Activated naive CD4-positive, alpha-beta T cell treated with anti-CD3 and anti-CD28 coated beads for 36 hours (primary cell): ENCODE measurements around the gene DYNC1I1. TPM values are rescaled to one million over a fixed set of nuclear protein-coding genes. Genes with fewer than 3 reads are reported as not detected.

Source experiments
- CTCF ChIA-PET: fragments of 350-600 bp; sonication (Branson Sonifier 250); formaldehyde crosslinking; loops from one replicate; lab custom pipeline; 2021; ENCODE audit warnings: antibody characterized with exemption; lab: Charles Lee
- DNase-seq: peaks from one replicate; pipeline ENCODE4 v3.0.0-alpha.2; 2020
- H3K27ac Mint-ChIP-seq: one replicate; pipeline ENCODE4 v1.8.0; 2021; ENCODE audit warnings: mild to moderate bottlenecking, mixed read lengths
- H3K27me3 Mint-ChIP-seq: one replicate; pipeline ENCODE4 v1.8.0; 2021; ENCODE audit warnings: low read depth, mixed read lengths
- H3K36me3 Mint-ChIP-seq: one replicate; pipeline ENCODE4 v1.8.0; 2021; ENCODE audit warnings: low read depth, mixed read lengths
- H3K4me1 Mint-ChIP-seq: one replicate; pipeline ENCODE4 v1.8.0; 2021; ENCODE audit warnings: low read depth, mixed read lengths
- H3K4me3 Mint-ChIP-seq: one replicate; pipeline ENCODE4 v1.8.0; 2021; ENCODE audit warnings: mild to moderate bottlenecking, moderate library complexity, mixed read lengths
- H3K9me3 Mint-ChIP-seq: one replicate; pipeline ENCODE4 v1.8.0; 2021; ENCODE audit warnings: mixed read lengths
- intact Hi-C: fragments of 100-400 bp; cut with micrococcal nuclease; formaldehyde crosslinking; loops from one replicate; pipeline ENCODE4 v1.15.1; 2023
- total RNA-seq, 2 experiments: library from RNA; stranded (reverse); gene quantifications; one replicate each; pipeline ENCODE4 v1.2.3, GENCODE V29; 2021

DYNC1I1 gene
- total RNA-seq, 2 experiments from 2014 or later, result not detected

- intact Hi-C loops, result no loop called here
- CTCF ChIA-PET, result no interaction called here
- H3K4me1 Mint-ChIP-seq, result no peaks in the 10 kb centered on the region
- no peaks in the 10 kb centered on the region for H3K9me3 Mint-ChIP-seq
- no peak for DNase-seq
- no peak overlapping the region for H3K27ac Mint-ChIP-seq
- H3K27me3 Mint-ChIP-seq, result peaks cover 11% of the 10 kb centered on the region
- H3K36me3 Mint-ChIP-seq, result no peaks in the 10 kb centered on the region
- H3K4me3 Mint-ChIP-seq, result no peak overlapping the region
Measured at GRCh38 chr7:96055717-96056116, 283.4 kb downstream of the DYNC1I1 start.

- CTCF ChIA-PET, result no interaction called here
- H3K27me3 Mint-ChIP-seq, result peaks cover 27% of the 10 kb centered on the region
- no peaks in the 10 kb centered on the region for H3K9me3 Mint-ChIP-seq
- DNase-seq, result no peak
- no peak overlapping the region for H3K4me3 Mint-ChIP-seq
- intact Hi-C loops, result no loop called here
- no peak overlapping the region for H3K27ac Mint-ChIP-seq
- no peaks in the 10 kb centered on the region for H3K4me1 Mint-ChIP-seq
- no peaks in the 10 kb centered on the region for H3K36me3 Mint-ChIP-seq
Measured at GRCh38 chr7:96059075-96059474, 286.7 kb downstream of the DYNC1I1 start.

- Mint-ChIP-seq H3K27ac (no peak overlapping the region), H3K4me3 (no peak overlapping the region), H3K9me3 (no peaks in the 10 kb centered on the region), H3K4me1 (no peaks in the 10 kb centered on the region), H3K36me3 (no peaks in the 10 kb centered on the region), H3K27me3 (peaks cover 34% of the 10 kb centered on the region)
- no peak for DNase-seq
- intact Hi-C loops, result no loop called here
- CTCF ChIA-PET, result no interaction called here
Measured at GRCh38 chr7:96061009-96061408, 288.7 kb downstream of the DYNC1I1 start.

- Mint-ChIP-seq H3K9me3 (no peaks in the 10 kb centered on the region), H3K27me3 (peaks cover 36% of the 10 kb centered on the region), H3K27ac (no peak overlapping the region), H3K4me1 (no peaks in the 10 kb centered on the region), H3K36me3 (no peaks in the 10 kb centered on the region), H3K4me3 (no peak overlapping the region)
- no peak for DNase-seq
- CTCF ChIA-PET, result no interaction called here
- intact Hi-C loops, result no loop called here
Measured at GRCh38 chr7:96061844-96062243, 289.5 kb downstream of the DYNC1I1 start.

- Mint-ChIP-seq H3K27ac (no peak overlapping the region), H3K4me3 (no peak overlapping the region), H3K9me3 (no peaks in the 10 kb centered on the region), H3K4me1 (no peaks in the 10 kb centered on the region), H3K27me3 (peaks cover 28% of the 10 kb centered on the region), H3K36me3 (no peaks in the 10 kb centered on the region)
- CTCF ChIA-PET, result no interaction called here
- no peak for DNase-seq
- intact Hi-C loops, result no loop called here
Measured at GRCh38 chr7:96067321-96067720, 295.0 kb downstream of the DYNC1I1 start.

- Mint-ChIP-seq H3K27me3 (peaks cover 21% of the 10 kb centered on the region), H3K27ac (no peak overlapping the region), H3K36me3 (no peaks in the 10 kb centered on the region), H3K4me1 (no peaks in the 10 kb centered on the region), H3K9me3 (no peaks in the 10 kb centered on the region), H3K4me3 (no peak overlapping the region)
- no peak for DNase-seq
- intact Hi-C loops, result no loop called here
- CTCF ChIA-PET, result no interaction called here
Measured at GRCh38 chr7:96069401-96069800, 297.0 kb downstream of the DYNC1I1 start.

- CTCF ChIA-PET, result interaction anchor here (0.6 to 2.4 kb wide), 2 partner anchors 953 to 1088 kb away, joined by 4 to 13 read pairs; no protein-coding TSS in a partner anchor
- intact Hi-C loops, result loop anchor here (1.0 to 10.0 kb wide), 5 partner anchors 158 to 952 kb away; no protein-coding TSS in a partner anchor
- H3K27me3 Mint-ChIP-seq, result peaks cover 27% of the 10 kb centered on the region
- no peak overlapping the region for H3K27ac Mint-ChIP-seq
- H3K36me3 Mint-ChIP-seq, result no peaks in the 10 kb centered on the region
- peaks cover 2% of the 10 kb centered on the region for H3K4me1 Mint-ChIP-seq
- no peak overlapping the region for H3K4me3 Mint-ChIP-seq
- H3K9me3 Mint-ChIP-seq, result no peaks in the 10 kb centered on the region
- DNase-seq, result no peak
Measured at GRCh38 chr7:96074871-96075270, 302.5 kb downstream of the DYNC1I1 start.

GRCh38 chr7:96075510-96076349, 303.4 kb downstream of the DYNC1I1 start:
- no peaks in the 10 kb centered on the region for H3K36me3 Mint-ChIP-seq

GRCh38 chr7:96076350-96076707, 304.0 kb downstream of the DYNC1I1 start:
- intact Hi-C loops, result loop anchor here (5.0 to 10.0 kb wide), 2 partner anchors 428 to 801 kb away; no protein-coding TSS in a partner anchor
- CTCF ChIA-PET, result interaction anchor here (0.9 to 2.4 kb wide), 3 partner anchors 951 to 953 kb away, joined by 3 to 13 read pairs (median 8); no protein-coding TSS in a partner anchor
- Mint-ChIP-seq H3K27ac (no peak overlapping the region), H3K27me3 (peaks cover 29% of the 10 kb centered on the region), H3K4me3 (peak overlapping the region; percentile 71), H3K9me3 (no peaks in the 10 kb centered on the region), H3K4me1 (peaks cover 2% of the 10 kb centered on the region), H3K36me3 (no peaks in the 10 kb centered on the region)
- DNase-seq, result no peak

More at GRCh38 chr7:96075510-96076349, 303.4 kb downstream of the DYNC1I1 start:
- H3K27ac Mint-ChIP-seq, result no peak overlapping the region
- intact Hi-C loops, result loop anchor here (1.0 to 10.0 kb wide), 5 partner anchors 159 to 952 kb away; no protein-coding TSS in a partner anchor
- DNase-seq, result peak; percentile 58
- H3K4me1 Mint-ChIP-seq, result peaks cover 2% of the 10 kb centered on the region
- H3K27me3 Mint-ChIP-seq, result peaks cover 30% of the 10 kb centered on the region
- CTCF ChIA-PET, result interaction anchor here (0.6 to 2.4 kb wide), 3 partner anchors 952 to 1088 kb away, joined by 3 to 13 read pairs (median 4); no protein-coding TSS in a partner anchor
- H3K4me3 Mint-ChIP-seq, result peak overlapping the region; percentile 71
- no peaks in the 10 kb centered on the region for H3K9me3 Mint-ChIP-seq

- CTCF ChIA-PET, result no interaction called here
- intact Hi-C loops, result no loop called here
- Mint-ChIP-seq H3K4me1 (peaks cover 4% of the 10 kb centered on the region), H3K27me3 (peaks cover 24% of the 10 kb centered on the region), H3K36me3 (no peaks in the 10 kb centered on the region), H3K27ac (no peak overlapping the region), H3K9me3 (no peaks in the 10 kb centered on the region), H3K4me3 (no peak overlapping the region)
- DNase-seq, result no peak
Measured at GRCh38 chr7:96080027-96080426, 307.7 kb downstream of the DYNC1I1 start.

- DNase-seq, result no peak
- CTCF ChIA-PET, result no interaction called here
- intact Hi-C loops, result no loop called here
Measured at GRCh38 chr7:96084881-96085553, 312.7 kb downstream of the DYNC1I1 start.

GRCh38 chr7:96085953-96086352, 313.6 kb downstream of the DYNC1I1 start:
- H3K27me3 Mint-ChIP-seq, result peaks cover 13% of the 10 kb centered on the region
- no peaks in the 10 kb centered on the region for H3K9me3 Mint-ChIP-seq
- intact Hi-C loops, result no loop called here
- H3K27ac Mint-ChIP-seq, result no peak overlapping the region
- DNase-seq, result no peak
- H3K36me3 Mint-ChIP-seq, result no peaks in the 10 kb centered on the region
- peaks cover 3% of the 10 kb centered on the region for H3K4me1 Mint-ChIP-seq
- CTCF ChIA-PET, result no interaction called here
- H3K4me3 Mint-ChIP-seq, result no peak overlapping the region

More at GRCh38 chr7:96084881-96085553, 312.7 kb downstream of the DYNC1I1 start:
- Mint-ChIP-seq H3K4me1 (peaks cover 3% of the 10 kb centered on the region), H3K4me3 (no peak overlapping the region), H3K27ac (no peak overlapping the region), H3K27me3 (peaks cover 12% of the 10 kb centered on the region), H3K36me3 (no peaks in the 10 kb centered on the region), H3K9me3 (no peaks in the 10 kb centered on the region)
